IPS DF 6.9 (cell line): ENCODE measurements around the gene ROBO3.

ENCODE experiments used
- DNase-seq: peaks from one replicate; pipeline ENCODE4 v3.0.0-alpha.2; 2013; ENCODE audit warnings: low read depth, low spot score
- H3K27ac ChIP-seq: one replicate; pipeline ENCODE4 v1.5.1; 2013; ENCODE audit warnings: low read length, control low read depth
- H3K27me3 ChIP-seq: 2 replicates; pipeline ENCODE4 v1.6.1; 2013; ENCODE audit warnings: mild to moderate bottlenecking, low read length; ENCODE audit not compliant: control insufficient read depth, insufficient read depth
- H3K36me3 ChIP-seq: 2 replicates; pipeline ENCODE4 v1.6.1; 2013; ENCODE audit warnings: low read length; ENCODE audit not compliant: control insufficient read depth, insufficient read depth
- H3K4me1 ChIP-seq: 2 replicates; pipeline ENCODE4 v1.6.1; 2013; ENCODE audit warnings: low read length; ENCODE audit not compliant: control insufficient read depth, insufficient read depth
- H3K4me3 ChIP-seq: 2 replicates; pipeline ENCODE4 v1.5.1; 2013; ENCODE audit warnings: mild to moderate bottlenecking, low read length
- H3K9me3 ChIP-seq: 2 replicates; pipeline ENCODE4 v1.6.1; 2013; ENCODE audit warnings: low read length, inconsistent platforms; ENCODE audit not compliant: control insufficient read depth, insufficient read depth
- WGBS: extraction: QIAGEN DNeasy Blood & Tissue Kit; methylation state at CpG from one replicate; pipeline ENCODE4 v1.1.7; 2013; ENCODE audit warnings: mixed read lengths, missing lambda C conversion rate; ENCODE audit not compliant: insufficient read length, insufficient coverage; 5-methylcytosine and 5-hydroxymethylcytosine counted together

The ROBO3 gene

DNA sequence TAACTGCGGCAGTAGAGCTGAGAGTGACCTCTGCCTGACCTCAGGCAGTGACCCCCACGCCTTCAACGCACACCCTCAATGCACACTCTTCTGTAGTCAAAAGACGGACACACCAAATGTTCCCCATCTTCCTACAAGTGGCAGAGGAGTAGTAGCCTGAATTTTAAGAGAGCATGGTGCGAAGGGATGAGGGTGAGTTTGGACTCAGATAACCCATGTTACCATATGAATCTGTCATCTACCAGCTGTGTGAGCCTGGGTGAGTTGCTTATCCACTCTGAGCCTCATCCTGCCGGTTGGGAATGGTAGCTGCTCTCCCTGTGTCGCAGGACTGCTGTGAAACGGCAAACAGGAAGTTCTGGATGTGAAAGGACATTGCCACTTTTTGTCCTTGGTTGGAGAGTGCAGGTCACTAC lies 20.6 kb upstream of the ROBO3 start:
- no peak for DNase-seq
- Histone ChIP-seq H3K27me3 (peaks cover 93% of the 10 kb centered on the region), H3K36me3 (no peaks in the 10 kb centered on the region), H3K4me1 (peaks cover 3% of the 10 kb centered on the region; the same call in 1 of the 2 replicates), H3K9me3 (no peaks in the 10 kb centered on the region), H3K4me3 (no peak overlapping the region), H3K27ac (no peak overlapping the region)
- no CpG with 5 or more reads among the region's 8 CpGs for WGBS

DNA sequence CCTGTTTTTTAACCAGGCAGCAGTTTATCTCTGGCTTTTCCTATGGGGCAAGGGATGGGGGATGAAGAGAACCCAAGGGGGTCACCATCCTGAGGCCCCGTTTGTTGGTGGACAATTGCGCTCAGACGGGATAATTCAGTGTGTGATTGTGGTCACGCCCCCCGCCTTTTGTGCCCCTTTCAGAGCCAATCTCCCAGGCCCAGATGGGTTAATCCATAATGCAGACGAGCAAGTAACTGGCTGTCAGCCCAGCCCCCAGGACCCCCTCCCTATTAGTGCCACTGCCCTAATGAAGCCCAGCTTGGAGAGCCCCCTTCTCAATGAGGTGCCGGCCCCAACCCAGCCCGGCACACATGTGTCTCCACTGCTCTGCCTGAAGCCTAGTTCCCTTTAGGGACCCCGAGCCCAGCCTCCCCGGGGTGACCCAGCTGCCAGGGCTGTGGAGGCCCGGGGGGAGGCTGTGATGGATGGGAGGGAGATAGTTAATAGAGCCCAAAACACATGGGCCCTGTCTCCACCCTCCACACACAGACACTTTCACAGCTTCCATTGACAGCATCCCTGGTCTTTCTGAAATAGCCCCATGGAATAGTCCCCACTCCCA lies 19.1 kb upstream of the ROBO3 start:
- H3K27me3 ChIP-seq: peaks cover 94% of the 10 kb centered on the region
- H3K36me3 ChIP-seq: no peaks in the 10 kb centered on the region
- no peak for DNase-seq
- H3K27ac ChIP-seq: no peak overlapping the region
- H3K9me3 ChIP-seq: no peaks in the 10 kb centered on the region
- H3K4me1 ChIP-seq: no peaks in the 10 kb centered on the region
- no peak overlapping the region for H3K4me3 ChIP-seq
- WGBS: no CpG with 5 or more reads among the region's 11 CpGs

DNA sequence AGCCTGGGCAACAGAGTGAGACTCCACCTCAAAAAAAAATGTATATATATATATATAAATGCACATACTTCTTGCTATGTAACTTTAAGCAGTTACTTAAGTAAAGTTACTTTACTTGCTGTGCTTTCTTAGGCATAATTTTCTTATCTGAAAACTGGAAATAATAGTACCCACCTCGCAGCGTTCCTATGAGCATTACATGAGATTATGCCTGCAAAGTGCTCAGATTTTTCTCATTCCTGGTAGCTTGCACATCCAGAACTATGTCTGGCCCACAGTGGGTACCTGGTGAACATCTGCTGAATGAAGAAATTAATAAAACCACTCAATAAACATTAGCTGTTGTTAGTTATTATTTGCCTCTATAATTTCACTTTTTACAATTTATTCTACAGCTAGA lies 6.1 kb upstream of the ROBO3 start:
- H3K4me1 ChIP-seq: 0 out of 2 replicates have a peak, but pooled peaks cover 2% of the 10 kb centered on the region
- H3K27me3 ChIP-seq: peaks cover 47% of the 10 kb centered on the region
- H3K9me3 ChIP-seq: no peaks in the 10 kb centered on the region
- H3K36me3 ChIP-seq: no peaks in the 10 kb centered on the region
- no CpG with 5 or more reads among the region's 2 CpGs for WGBS
- H3K4me3 ChIP-seq: no peak overlapping the region
- no peak overlapping the region for H3K27ac ChIP-seq
- no peak for DNase-seq

DNA sequence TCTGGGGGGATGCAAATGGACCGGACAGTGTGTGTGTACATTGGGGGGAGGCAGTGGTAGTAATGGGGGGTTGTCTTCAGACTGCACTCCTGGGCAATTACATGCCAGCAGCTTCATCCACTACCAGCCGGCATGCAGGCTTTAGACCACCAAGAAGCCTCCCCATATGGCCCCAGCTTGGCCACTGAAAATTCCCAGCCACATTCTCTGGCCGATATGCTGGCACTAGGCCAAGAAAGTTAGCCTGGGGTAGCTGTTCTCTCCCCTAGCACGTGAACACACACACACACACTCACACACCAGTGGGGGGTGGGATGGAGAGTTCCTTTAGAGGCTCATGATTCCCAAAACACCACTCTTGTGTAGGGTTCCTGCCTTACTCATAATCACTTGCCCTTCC lies 3.6 kb upstream of the ROBO3 start:
- Histone ChIP-seq H3K27me3 (peaks cover 59% of the 10 kb centered on the region), H3K4me3 (no peak overlapping the region), H3K9me3 (no peaks in the 10 kb centered on the region), H3K27ac (no peak overlapping the region), H3K4me1 (peaks cover 4% of the 10 kb centered on the region; the same call in 1 of the 2 replicates), H3K36me3 (no peaks in the 10 kb centered on the region)
- no peak for DNase-seq
- no CpG with 5 or more reads among the region's 4 CpGs for WGBS

DNA sequence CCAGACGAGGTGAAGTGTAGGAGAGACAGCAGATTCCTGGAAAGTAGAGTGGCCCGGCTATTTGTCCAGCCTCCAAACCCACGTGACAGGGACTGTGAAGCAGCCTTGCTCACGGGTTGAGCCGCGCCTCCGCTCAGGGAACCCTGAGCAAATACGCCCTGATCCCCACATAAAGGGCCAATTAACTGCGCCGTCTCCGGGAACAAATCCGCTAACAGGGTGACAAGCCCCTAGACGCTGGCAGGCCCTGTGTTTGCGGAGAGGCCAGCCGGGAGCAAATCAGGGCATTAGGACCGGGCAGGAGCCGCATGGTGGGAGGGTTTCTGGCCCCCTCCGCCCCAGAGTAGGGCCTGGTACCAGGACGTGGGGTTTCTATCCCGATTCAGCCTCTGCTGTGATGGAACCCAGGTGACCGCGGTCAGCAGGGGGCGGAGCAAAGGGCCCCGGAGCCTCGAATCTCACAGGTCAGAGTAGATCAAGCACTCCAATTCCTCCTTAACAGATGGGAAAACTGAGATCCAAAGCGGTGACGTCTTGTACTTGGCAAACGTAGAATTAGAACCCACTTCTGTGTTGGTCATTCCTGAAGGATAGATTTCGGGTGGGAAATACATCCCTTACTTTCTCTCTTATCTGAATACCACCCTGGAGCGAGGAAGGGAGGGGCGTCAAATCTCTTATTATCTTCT lies 2.0 kb upstream of the ROBO3 start:
- H3K9me3 ChIP-seq: no peaks in the 10 kb centered on the region
- WGBS: no CpG with 5 or more reads among the region's 31 CpGs
- H3K4me1 ChIP-seq: peaks cover 4% of the 10 kb centered on the region; the same call in 1 of the 2 replicates
- DNase-seq: no peak
- H3K4me3 ChIP-seq: no peak overlapping the region
- no peak overlapping the region for H3K27ac ChIP-seq
- H3K36me3 ChIP-seq: no peaks in the 10 kb centered on the region
- H3K27me3 ChIP-seq: peaks cover 74% of the 10 kb centered on the region

DNA sequence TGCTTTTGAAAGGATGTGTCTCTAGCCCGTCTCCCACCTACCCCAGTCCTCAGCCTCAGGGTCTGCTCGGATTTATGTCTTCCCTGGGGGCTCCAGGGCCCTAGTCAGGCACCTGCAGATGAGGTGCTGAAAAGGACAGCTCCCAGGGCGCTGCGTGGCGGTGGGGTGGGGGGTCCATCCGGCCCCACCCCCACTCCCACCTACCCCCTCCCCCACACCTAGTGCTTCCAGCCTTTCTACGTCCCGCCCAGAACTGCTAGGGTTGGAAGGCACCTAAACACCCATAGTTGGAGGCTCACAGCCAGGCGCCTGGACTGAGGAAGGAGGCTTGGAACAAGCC lies 1.4 kb upstream of the ROBO3 start:
- no peaks in the 10 kb centered on the region for H3K36me3 ChIP-seq
- no peak for DNase-seq

DNA sequence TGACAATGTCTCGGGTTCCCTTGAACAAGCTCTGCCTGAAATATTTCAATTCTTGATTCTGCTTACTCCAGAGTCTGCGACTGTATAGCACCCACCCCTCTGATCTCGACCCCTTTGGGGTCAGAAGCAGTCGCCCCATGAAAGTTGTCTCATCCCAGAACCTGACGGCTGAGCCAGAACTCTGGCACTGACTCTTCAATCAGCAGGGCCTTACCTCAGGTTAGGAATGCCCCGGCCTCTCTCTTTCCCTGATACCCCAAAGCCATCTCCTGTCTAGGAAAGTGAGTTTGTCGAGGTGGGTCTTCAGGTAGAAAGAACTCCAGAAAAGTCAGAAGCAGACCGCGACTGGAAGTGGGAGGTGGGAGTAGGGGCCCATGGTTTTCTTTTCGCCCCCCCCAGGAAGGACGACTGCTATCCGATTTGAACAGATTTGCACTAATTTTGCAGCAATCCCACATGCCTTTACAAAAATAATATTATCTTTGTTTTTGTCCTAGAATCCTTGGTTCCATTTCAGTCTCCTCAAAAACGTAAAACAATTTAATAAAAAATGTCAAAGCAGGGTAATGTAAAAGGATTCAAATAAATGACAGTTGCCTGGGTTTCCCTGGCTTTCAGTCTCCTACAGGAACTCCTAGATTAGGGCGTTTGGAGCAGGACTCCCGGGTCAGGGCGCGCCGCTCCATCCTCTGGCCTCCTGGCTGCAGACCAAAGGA lies 898 bp upstream of the ROBO3 start:
- H3K4me3 ChIP-seq: no peak overlapping the region
- H3K27me3 ChIP-seq: peaks cover 85% of the 10 kb centered on the region
- H3K9me3 ChIP-seq: no peaks in the 10 kb centered on the region
- peaks cover 8% of the 10 kb centered on the region for H3K4me1 ChIP-seq
- no peak overlapping the region for H3K27ac ChIP-seq
- H3K36me3 ChIP-seq: no peaks in the 10 kb centered on the region
- no CpG with 5 or more reads among the region's 18 CpGs for WGBS
- DNase-seq: no peak

More for the DNA sequence above, 1.4 kb upstream of the ROBO3 start:
- H3K27ac ChIP-seq: no peak overlapping the region
- H3K4me1 ChIP-seq: peaks cover 6% of the 10 kb centered on the region
- no peak overlapping the region for H3K4me3 ChIP-seq
- no peaks in the 10 kb centered on the region for H3K9me3 ChIP-seq
- WGBS: no CpG with 5 or more reads among the region's 9 CpGs
- H3K27me3 ChIP-seq: peaks cover 79% of the 10 kb centered on the region

DNA sequence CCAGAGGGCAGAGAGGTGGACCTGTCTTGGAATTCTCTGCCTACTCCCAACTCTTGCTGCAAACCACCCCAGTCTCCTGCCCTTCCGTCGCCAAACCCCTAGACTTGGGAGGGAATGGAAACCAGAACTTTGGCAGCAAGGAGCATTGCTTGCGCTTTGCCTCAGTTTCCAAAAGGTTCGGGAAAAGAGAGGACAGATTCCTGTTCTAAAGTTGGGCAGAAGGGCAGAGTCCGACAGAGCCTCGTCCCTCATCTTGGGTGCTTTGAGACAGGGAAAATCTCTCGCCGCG lies 396 bp upstream of the ROBO3 start:
- Histone ChIP-seq H3K9me3 (no peaks in the 10 kb centered on the region), H3K27ac (no peak overlapping the region), H3K27me3 (peaks cover 90% of the 10 kb centered on the region), H3K4me3 (no peak overlapping the region), H3K4me1 (peaks cover 8% of the 10 kb centered on the region), H3K36me3 (no peaks in the 10 kb centered on the region)
- no peak for DNase-seq
- no CpG with 5 or more reads among the region's 9 CpGs for WGBS

DNA sequence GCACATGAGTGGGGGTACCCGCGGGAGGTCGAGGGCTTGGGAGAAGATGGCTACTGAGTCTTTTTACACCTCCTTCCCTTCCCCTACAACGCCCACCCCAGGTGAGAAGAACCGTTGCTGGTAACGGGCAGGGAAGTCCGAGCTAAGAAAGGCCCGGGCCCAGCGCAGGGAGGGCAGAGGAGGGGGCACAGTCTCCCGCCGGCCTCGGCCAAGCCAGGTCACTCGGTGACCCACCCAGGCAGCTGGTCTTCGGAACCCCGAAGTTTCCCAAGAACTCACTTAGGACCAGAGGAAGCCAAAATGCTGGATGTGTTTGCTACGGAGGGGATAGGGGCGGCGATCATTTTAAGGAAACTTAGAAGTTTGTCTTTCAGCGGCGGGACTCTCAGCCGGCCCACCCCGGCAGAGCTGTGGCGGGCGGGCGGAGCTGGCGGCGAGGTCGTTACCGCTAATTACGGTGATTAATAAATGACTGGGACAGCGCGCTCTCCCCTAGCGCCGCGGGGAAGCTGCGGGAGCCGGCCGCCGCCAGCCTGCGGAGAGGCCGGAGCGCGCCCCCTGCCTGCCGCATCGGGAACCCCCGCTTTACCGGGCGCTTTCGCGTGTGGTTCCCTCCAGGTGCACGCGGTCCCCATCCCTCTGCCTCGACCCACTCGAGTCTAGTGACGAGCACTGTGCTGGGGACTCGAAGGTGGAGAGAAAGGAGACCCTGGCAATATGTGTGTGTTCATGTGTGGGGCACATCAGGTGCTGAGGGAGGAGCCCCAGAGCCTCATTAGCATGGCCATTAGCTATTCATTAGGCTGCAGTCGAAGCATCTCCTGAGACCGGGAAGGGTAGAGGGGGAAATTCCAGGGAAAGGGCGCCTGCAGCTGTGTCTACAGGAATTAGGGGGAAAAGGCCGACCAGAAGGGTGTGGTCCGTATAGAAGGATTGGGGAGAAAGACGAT lies 945 bp downstream of the ROBO3 start:
- Histone ChIP-seq H3K4me3 (no peak overlapping the region), H3K27ac (no peak overlapping the region), H3K27me3 (peaks cover 96% of the 10 kb centered on the region), H3K36me3 (no peaks in the 10 kb centered on the region), H3K9me3 (no peaks in the 10 kb centered on the region), H3K4me1 (peaks cover 8% of the 10 kb centered on the region)
- DNase-seq: no peak
- no CpG with 5 or more reads among the region's 62 CpGs for WGBS

DNA sequence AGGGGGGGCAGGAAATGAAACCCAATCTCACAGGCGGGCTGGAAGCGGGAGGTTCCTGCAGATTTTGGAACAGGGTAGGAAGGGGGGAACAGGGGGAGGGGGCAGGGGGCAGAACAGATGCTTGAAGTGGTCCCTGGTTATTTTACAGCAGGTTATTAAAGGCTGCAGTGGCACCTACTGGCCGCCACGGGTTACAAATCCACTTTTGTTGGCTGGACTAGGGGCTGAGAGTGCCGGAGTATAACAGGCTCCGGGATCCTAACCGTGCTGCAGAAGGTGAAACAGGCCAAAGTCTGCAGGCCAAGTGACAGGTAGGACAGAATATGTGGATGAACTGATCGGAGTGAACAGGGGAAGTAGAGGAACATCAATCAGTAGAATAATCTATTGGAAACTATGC lies 2.5 kb downstream of the ROBO3 start:
- H3K27me3 ChIP-seq: peaks cover 86% of the 10 kb centered on the region
- H3K9me3 ChIP-seq: no peaks in the 10 kb centered on the region
- no peaks in the 10 kb centered on the region for H3K36me3 ChIP-seq
- no CpG with 5 or more reads among the region's 8 CpGs for WGBS
- peaks cover 8% of the 10 kb centered on the region for H3K4me1 ChIP-seq
- no peak overlapping the region for H3K4me3 ChIP-seq
- no peak for DNase-seq
- H3K27ac ChIP-seq: no peak overlapping the region
